NB4 (cell line): ENCODE measurements around the gene CFAP221.

Experiments used
- MAX ChIP-seq: IDR thresholded peaks from 2 replicates; pipeline ENCODE4 v1.6.1; 2011; ENCODE audit warnings: low read depth, low read length
- MYC ChIP-seq: IDR thresholded peaks from 2 replicates; pipeline ENCODE4 v1.6.1; 2011; ENCODE audit warnings: low read depth, low read length
- POLR2A ChIP-seq: IDR thresholded peaks from 2 replicates; pipeline ENCODE4 v1.6.1; 2011; ENCODE audit warnings: mild to moderate bottlenecking; ENCODE audit not compliant: insufficient read length; ENCODE audit errors: extremely low read depth
- TF ChIP-seq, protein P1 (sequence below): IDR thresholded peaks from one replicate; pipeline ENCODE4 v1.5.1; 2012; ENCODE audit warnings: low read depth, low read length

DNA sequence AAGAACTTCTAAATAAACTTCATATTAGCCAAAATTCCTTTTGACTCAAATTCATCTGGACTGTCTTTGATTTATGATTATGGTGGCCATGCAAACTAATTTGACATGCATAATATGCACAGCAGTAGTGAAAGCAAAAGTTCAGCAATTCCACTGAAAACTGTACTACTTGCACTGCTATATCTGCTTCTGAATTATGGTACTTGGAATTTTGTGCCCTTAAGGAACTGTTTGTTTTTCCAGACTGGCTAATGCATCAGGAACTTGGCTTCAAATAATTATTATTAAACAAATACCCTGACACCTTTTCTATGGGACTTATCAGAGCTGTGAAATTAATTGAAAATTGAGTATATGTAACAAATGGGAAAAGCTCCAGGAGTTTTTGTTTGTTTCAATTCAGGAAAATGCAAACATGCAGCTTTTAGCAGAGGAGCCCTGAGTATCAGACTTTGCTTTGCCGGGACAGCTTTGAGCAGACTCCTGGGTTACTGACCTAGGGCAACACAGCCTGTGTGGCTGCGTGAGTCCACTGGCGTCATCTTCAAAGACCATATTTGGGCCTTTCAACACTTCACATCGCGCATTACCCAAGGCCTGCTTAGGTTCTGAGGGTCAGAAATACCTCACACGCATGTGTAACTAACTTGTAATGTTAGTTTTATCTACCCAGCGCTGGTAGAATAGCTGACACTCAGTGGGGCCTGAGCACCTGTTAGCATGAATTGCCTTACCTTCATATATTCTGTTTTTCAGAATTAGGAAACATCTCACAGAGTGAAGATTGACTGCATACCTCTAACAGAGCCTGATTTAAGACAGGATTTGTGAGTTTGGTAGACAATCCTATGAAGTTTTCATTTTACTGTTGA, 35.4 kb downstream of the CFAP221 start:
- no peak for TF ChIP-seq POLR2A
- TF ChIP-seq, protein P1, sequence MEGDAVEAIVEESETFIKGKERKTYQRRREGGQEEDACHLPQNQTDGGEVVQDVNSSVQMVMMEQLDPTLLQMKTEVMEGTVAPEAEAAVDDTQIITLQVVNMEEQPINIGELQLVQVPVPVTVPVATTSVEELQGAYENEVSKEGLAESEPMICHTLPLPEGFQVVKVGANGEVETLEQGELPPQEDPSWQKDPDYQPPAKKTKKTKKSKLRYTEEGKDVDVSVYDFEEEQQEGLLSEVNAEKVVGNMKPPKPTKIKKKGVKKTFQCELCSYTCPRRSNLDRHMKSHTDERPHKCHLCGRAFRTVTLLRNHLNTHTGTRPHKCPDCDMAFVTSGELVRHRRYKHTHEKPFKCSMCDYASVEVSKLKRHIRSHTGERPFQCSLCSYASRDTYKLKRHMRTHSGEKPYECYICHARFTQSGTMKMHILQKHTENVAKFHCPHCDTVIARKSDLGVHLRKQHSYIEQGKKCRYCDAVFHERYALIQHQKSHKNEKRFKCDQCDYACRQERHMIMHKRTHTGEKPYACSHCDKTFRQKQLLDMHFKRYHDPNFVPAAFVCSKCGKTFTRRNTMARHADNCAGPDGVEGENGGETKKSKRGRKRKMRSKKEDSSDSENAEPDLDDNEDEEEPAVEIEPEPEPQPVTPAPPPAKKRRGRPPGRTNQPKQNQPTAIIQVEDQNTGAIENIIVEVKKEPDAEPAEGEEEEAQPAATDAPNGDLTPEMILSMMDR: no peak
- TF ChIP-seq MAX: no peak
- no peak for TF ChIP-seq MYC
